H7 (cell line): ENCODE data around the gene NFATC1. TPM values are rescaled to one million over a fixed set of nuclear protein-coding genes. Genes with fewer than 3 reads are reported as not detected.

ENCODE experiments used
- DNase-seq: peaks from one replicate; pipeline ENCODE4 v3.0.0; 2012
- H3K27me3 ChIP-seq: 2 replicates; pipeline ENCODE4 v1.6.0; 2011; ENCODE audit warnings: mild to moderate bottlenecking, low read length; ENCODE audit not compliant: control insufficient read depth, insufficient read depth
- H3K36me3 ChIP-seq: replicated peaks from 2 replicates; pipeline ENCODE4 v1.5.1; 2011; ENCODE audit warnings: low read length; ENCODE audit not compliant: control insufficient read depth, insufficient read depth
- H3K4me3 ChIP-seq: 2 replicates; pipeline ENCODE4 v1.5.1; 2011; ENCODE audit warnings: low read depth, mild to moderate bottlenecking, control low read depth, low read length, moderate library complexity; ENCODE audit not compliant: insufficient read depth
- total RNA-seq: library from RNA; depleted of rRNA; stranded (reverse); fragments of >200 nt; shearing (Covaris generic); gene quantifications from 2 replicates; pipeline ENCODE4 v1.2.3, GENCODE V29; 2014

Gene NFATC1
- total RNA-seq, 1 experiment from 2014 or later, result 14.5 TPM

- Histone ChIP-seq H3K36me3 (no peaks in the 10 kb centered on the region), H3K4me3 (no peak overlapping the region), H3K27me3 (no peaks in the 10 kb centered on the region)
- DNase-seq, result peak; percentile 30
These were observed 114.4 kb downstream of the NFATC1 start for GRCh38 chr18:79510046-79510685.

DNA sequence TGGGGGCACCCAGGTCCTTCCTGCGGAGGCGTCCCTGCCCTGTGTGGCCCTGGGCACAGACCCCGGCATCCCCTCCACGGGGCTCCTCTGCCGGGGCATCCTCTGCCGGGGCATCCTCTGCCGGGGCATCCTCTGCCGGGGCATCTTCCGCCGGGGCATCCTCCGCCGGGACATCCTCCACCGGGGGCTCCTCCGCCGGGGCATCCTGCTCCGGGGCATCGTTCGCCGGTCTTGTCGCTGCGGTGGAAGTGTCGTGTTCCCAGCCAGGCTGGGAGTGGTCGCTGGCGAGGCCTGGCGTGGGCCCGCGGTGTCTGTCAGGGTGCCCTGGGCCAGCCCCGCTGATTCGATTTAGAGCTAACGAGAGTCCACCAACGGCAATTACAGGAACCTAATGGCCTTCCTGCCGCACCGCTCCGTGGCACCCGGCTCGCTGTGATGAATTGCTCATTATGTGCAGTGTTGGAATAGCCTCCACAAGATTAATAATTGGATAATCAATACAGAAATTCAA lies 115.1 kb downstream of the NFATC1 start:
- Histone ChIP-seq H3K27me3 (no peaks in the 10 kb centered on the region), H3K36me3 (no peaks in the 10 kb centered on the region), H3K4me3 (no peak overlapping the region)
- DNase-seq, result peak; percentile 58

GRCh38 chr18:79511271-79511670 lies 115.5 kb downstream of the NFATC1 start:
- H3K36me3 ChIP-seq, result no peaks in the 10 kb centered on the region
- no peak overlapping the region for H3K4me3 ChIP-seq
- DNase-seq, result no peak
- H3K27me3 ChIP-seq, result no peaks in the 10 kb centered on the region

DNA sequence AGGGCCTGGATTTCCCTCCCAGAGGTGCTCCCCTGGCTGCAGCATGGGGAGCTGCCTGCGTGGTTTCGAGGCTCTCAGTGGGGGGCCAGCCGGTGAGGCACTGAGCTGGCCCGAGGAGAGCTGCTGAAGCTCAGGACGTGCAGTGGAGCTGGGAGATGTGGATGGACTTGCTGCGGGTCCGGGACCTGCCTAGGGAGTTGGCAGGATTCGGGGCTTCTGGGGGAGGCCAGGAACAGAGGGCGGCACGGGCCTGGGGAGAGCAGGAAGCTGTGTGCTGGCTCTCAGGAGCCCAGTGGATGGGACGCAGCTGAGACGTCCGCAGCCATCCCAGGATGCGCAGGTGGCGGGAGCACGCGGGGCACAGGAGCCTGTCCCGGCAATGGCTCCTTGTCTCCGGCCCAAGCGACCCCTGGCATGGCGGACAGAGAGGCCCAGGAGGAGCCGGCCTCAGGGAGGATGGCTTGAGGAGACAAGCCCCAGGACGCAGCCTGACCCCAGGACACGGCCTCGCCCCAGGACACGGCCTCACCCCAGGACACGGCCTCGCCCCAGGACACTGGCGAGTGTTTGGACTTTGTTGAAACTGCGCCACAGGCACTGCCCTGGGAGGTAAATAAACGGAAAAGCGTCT lies 116.1 kb downstream of the NFATC1 start:
- Histone ChIP-seq H3K4me3 (no peak overlapping the region), H3K36me3 (no peaks in the 10 kb centered on the region), H3K27me3 (no peaks in the 10 kb centered on the region)
- DNase-seq, result peak; percentile 85

DNA sequence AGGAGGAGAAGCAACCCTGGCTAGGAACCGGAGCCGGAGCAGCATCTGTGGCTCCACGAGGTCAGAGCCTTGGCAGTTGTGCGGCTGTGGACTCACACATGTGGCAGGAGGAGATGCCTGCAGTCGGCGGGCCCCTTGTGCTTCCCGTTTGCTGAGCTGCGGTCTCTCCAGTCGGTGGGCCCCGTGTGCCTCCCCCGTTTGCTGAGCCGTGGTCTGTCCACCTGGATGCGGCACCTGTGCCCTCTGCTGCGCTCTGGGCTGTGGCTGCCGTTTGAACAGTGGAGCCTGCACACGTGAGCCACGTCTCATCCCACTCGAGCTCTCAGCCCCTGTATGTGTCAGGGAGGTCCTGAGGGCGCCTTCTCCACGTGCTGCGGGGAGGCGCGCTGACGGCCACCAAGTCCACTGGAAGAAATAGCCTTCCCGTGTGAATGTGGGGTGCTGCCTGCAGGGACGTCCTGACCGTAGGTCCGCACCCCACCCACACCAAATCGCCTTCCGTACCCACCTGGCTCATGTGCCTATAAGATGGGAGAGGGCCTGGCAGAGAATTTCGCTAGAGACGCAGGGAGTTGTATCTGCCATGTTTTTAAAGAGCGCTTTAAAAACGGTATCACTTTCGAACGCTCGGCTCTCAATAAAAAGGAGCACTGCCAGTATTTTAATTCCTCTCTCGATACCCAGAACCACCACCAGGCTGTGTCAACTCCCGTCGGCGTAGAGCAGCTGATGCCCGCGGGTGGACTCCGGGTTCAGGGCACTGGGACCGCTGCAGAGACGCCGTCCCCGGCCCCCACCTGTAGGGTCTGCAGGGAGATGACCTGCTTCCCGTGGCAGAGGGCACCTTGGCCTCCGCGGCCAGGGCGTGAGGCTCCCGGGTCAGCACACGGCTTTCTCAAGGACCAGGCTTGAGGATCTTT lies 117.0 kb downstream of the NFATC1 start:
- DNase-seq, result peak; percentile 69
- H3K4me3 ChIP-seq, result no peak overlapping the region
- H3K36me3 ChIP-seq, result no peaks in the 10 kb centered on the region

GRCh38 chr18:79513381-79514081 lies 117.8 kb downstream of the NFATC1 start:
- no peaks in the 10 kb centered on the region for H3K36me3 ChIP-seq
- no peak overlapping the region for H3K4me3 ChIP-seq
- DNase-seq, result peak; percentile 42
- H3K27me3 ChIP-seq, result no peaks in the 10 kb centered on the region

More for the DNA sequence above, 117.0 kb downstream of the NFATC1 start:
- H3K27me3 ChIP-seq, result no peaks in the 10 kb centered on the region

DNA sequence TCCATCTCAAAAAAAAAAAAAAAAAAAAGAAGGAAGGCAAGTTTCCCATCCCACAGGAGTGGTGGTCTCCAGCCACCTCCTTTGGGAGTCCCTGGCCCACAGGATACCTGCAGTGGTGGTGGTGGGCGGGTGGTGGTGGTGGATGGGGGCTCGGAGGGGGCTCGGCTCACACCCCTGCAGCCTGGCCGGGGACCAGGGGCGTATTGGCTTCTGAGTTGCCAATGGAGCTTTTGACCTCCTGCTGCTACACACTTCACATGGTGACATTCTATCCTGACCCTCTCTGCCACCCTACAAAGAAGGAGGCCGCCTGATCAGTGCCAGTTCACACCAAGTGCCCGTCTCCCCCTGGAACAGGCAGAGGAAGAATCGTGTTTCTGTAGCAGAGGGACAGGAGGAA lies 119.6 kb downstream of the NFATC1 start:
- Histone ChIP-seq H3K4me3 (no peak overlapping the region), H3K27me3 (no peaks in the 10 kb centered on the region), H3K36me3 (no peaks in the 10 kb centered on the region)
- DNase-seq, result peak; percentile 59

GRCh38 chr18:79515944-79516351 lies 120.2 kb downstream of the NFATC1 start:
- Histone ChIP-seq H3K36me3 (no peaks in the 10 kb centered on the region), H3K4me3 (no peak overlapping the region), H3K27me3 (no peaks in the 10 kb centered on the region)
- peak; percentile 61 for DNase-seq

- peak; percentile 37 for DNase-seq
- Histone ChIP-seq H3K27me3 (no peaks in the 10 kb centered on the region), H3K36me3 (no peaks in the 10 kb centered on the region), H3K4me3 (no peak overlapping the region)
These were observed 120.8 kb downstream of the NFATC1 start for GRCh38 chr18:79516441-79516931.

DNA sequence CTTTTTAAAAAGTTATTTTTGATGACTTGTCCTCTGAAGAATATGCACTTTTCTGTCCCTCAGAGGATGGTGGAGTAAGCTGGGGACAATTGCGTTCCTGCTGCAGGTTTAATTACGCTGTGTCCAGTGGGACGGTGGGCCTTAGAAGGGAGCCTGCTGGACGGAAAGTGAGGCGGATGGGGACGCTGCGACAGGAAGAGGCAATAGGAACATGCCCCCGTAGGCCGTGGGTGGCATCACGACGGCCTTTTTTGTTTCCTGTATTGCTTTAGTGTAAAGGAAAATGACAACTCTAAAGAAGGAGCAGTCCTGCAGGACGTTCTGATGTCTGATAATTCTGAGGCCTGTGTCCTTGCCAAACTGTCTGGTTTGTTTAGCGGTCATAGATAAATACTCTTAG lies 121.6 kb downstream of the NFATC1 start:
- Histone ChIP-seq H3K27me3 (no peaks in the 10 kb centered on the region), H3K4me3 (no peak overlapping the region), H3K36me3 (no peaks in the 10 kb centered on the region)
- DNase-seq, result peak; percentile 79

DNA sequence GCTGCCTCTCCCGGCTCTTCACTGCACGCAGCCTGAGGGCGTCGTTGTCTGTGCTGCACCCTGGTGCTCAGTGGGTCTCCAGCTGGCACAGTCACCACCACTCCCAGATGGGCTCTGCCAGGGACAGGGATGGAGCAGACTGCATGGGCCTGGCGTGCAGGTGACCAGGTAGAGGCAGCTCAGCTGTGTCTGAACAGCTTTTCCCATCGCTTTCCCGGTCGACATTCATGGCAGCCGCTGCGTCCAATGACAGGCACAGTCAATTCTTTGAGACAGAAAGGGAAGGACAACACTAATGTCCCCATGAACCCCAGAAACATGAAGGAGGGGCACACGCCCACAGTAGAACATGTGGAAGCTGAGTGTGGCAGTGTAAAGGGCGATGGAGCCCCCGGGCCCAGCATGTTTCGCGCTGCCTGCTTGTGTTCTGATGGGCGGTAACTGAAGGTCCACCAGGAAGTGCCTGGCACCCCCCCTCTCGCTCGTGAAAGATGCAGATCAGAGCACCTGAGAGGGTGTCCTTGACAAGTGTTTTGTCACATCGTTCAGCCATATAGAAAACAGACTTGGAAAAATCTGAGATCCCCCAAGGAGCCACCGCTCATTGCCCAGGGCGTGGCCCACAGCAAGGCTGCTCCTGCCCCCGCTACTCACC lies 122.4 kb downstream of the NFATC1 start:
- no peaks in the 10 kb centered on the region for H3K27me3 ChIP-seq
- no peak overlapping the region for H3K4me3 ChIP-seq
- DNase-seq, result peak; percentile 38
- no peaks in the 10 kb centered on the region for H3K36me3 ChIP-seq

DNA sequence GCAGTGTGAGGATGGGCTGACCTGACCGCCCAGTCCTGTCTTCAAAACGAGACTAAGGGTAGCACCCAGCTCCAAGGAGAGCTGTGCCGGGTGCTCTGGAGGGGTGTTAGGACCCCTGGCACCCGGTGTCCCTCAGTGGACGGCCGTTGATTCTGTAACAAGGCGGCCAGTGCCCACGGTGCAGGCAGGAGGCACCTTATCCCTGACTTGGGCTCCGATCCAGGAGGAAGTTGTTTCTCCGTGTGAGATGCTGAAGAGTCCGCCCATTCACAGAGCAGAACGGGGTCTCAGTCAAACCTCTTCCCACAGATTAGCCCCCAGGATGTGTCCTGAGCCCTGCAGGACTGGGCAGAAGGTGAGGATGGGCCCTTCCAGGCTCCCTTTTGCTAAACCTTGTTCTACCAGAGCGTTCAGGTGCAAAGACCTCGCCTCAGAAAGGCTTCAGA lies 123.0 kb downstream of the NFATC1 start:
- peak; percentile 42 for DNase-seq
- no peak overlapping the region for H3K4me3 ChIP-seq

DNA sequence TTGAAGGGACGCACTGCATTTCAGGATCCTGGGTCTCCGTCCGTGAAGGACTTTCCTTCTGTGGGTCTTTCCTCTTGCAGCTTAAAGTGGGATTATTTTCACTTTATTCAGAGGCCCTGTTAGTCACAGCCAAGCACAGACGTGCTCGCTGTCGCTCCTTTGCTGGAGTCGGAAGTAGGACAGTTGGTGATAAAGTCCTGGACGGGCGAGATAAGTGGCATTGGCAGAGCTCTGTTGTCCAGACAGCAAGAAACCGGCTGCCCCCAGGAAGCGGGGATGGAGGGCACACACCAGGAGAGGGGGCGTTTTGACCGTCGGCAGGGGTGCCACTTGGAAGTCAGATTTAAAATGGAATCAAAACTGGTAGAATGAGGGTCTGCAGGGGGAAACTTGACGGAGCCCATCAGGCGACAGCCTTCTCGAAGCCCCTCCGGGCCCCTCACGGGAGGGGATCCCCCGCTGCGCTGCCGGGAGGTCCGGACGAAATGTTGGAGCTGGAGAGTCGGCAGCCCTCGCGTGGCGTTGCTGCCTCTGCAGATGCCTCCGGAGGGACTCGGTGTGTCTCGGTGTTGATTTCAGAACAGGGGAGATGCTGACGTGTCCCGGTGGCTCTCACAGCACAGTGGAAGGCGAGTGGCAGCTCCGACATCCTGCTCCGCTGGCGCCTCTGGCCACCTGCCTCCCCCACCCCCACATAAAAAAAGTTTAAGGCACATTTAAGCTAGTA lies 124.2 kb downstream of the NFATC1 start:
- peak; percentile 79 for DNase-seq
- no peaks in the 10 kb centered on the region for H3K36me3 ChIP-seq
- no peak overlapping the region for H3K4me3 ChIP-seq
- H3K27me3 ChIP-seq, result no peaks in the 10 kb centered on the region

More for the DNA sequence above, 123.0 kb downstream of the NFATC1 start:
- Histone ChIP-seq H3K36me3 (no peaks in the 10 kb centered on the region), H3K27me3 (no peaks in the 10 kb centered on the region)
